GM19397 (cell line): ENCODE results near the gene ECD.
"Not testable (repeated sequence)": the region's sequence is repeated elsewhere in the genome, so short reads cannot be mapped to it uniquely, and the experiment has no call there.

Experiments
- ATAC-seq: cut with Tn5 transposase; IDR thresholded peaks from one replicate; pipeline ENCODE4 v1.9.1; 2021; ENCODE audit warnings: mild to moderate bottlenecking, moderate library complexity; ENCODE audit not compliant: unreplicated experiment

The ECD gene

DNA sequence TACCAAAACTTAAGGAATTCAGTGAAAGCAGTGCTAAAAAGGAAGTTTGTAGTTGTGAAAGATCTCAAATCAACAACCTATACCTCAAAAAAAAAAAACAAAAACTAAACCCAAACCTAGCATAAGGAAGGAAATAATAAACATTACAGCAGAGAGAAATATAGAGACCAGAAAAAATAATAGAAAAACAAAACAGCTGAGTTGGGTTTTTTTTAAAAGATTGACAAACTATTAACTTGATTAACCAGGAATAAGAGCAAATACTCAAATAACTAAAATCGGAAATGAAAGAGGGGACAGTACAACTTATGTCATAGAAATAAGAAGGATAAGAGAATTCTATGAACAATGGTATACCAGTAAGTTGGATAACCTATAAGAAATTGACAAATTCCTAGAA lies 6.7 kb downstream of the ECD start:
- ATAC-seq, result no peak

DNA sequence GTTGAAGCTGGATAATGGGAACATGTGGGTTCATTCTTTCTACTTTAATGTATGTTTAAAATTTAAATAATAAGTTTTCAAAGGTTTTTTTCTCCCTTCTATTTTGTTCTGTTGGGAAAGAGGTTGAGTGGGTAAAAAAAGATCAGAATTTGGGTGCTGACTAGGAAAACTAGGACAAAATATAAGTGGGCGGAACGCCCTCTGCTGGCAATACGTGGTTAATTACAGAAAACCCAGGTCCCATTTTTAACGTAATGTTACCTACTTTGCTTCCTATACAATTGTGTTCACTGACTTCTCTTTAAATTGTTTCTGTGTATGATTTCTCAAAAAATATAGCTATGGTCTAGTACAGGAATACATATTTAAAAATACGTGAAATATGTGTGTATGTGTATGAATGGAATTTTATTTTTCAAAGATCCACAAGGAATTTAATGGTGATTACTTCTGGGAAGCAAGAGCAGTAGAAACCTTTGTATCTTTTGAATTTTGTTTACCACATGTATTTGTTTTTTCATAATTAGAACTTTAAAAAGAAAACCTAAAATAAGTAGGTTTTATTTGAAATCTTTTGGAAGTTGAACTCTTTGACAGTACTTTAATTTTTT lies 8.7 kb downstream of the ECD start:
- no peak for ATAC-seq

DNA sequence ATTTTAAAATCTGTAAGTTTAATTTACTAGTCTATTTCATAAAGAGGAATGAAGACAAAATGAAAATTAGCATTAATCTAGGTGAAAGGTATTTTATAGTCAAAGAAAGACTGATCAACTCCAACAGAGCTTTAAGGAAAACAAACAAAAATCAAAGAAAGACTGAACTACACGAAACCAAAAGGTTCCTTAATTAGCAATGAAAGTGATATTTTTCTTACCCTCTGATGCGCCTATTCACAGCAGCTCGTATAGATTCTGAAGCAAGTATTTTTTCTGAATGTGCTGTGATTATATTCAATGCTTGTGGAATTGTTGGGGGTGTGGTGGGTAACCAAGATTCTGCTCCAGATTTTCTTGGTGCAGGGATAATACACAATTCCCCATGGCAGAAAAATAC lies 11.8 kb downstream of the ECD start:
- ATAC-seq, result no peak

DNA sequence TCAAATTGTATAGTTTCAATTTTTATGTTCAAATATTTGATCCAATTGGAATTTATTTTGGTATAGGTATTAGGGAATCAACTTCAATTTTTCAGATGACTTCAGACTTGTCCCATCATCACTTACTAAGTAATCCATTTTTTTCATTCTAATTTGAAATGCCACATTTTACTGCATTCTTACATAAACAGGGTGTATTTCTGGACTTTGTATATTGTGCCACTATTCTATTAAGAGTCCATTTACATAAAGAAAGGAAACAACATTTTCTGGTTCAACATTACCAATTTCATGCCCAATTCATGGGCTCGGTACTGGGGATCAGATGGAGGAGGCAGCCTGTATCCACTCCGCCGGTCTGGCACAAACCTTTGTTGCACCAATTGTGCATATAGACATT lies 15.8 kb downstream of the ECD start:
- ATAC-seq, result no peak

DNA sequence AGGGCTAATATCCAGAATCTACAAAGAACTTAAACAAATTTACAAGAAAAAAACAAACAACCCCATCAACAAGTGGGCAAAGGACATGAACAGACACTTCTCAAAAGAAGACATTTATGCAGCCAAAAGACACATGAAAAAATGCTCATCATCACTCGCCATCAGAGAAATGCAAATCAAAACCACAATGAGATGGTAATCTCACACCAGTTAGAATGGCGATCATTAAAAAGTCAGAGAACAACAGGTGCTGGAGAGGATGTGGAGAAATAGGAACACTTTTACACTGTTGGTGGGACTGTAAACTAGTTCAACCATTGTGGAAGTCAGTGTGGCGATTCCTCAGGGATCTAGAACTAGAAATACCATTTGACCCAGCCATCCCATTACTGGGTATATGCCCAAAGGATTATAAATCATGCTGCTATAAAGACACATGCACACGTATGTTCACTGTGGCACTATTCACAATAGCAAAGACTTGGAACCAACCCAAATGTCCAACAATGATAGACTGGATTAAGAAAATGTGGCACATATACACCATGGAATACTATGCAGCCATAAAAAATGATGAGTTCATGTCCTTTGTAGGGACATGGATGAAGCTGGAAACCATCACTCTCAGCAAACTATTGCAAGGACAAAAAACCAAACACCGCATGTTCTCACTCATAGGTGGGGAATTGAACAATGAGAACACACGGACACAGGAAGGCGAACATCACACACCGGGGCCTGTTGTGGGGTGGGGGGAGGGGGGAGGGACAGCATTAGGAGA lies 17.0 kb downstream of the ECD start:
- ATAC-seq, result not testable (repeated sequence)

DNA sequence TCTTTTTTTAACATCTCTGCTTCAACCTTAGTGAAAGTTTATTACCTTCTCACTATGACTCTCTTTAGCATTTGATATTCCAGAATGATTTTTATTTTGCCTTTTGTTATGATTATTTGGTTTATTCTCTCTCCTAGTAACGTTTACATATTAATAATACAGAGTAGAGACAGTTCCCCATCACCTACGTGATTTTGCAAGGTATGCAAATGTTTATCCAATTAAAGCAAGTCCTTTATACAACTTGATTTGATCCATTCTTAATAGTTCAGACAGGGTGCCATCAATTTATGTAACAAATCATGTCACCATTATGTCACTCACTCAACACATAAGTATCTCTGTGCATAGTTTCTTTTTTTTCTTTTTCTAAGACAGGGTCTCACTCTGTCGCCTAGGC lies 26.2 kb downstream of the ECD start:
- ATAC-seq, result no peak

DNA sequence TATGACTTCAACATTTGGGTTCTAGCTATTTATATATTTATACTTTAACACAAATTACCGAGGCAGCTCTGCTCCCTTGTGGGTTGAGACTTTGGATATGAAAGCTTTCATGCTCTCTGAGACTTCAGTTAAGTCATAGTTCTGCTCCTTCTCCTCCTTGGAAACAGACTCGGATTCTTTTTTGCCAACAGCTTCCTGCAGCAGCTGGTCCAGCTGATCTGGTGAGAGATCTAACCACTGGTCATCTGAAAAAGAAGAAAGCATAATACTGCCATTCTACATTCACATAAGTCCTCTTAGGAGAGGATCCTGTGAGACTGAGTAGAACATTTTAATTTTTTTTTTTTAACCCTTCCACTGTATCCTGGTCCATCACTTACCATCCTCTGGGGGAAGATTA lies 28.6 kb downstream of the ECD start:
- no peak for ATAC-seq

DNA sequence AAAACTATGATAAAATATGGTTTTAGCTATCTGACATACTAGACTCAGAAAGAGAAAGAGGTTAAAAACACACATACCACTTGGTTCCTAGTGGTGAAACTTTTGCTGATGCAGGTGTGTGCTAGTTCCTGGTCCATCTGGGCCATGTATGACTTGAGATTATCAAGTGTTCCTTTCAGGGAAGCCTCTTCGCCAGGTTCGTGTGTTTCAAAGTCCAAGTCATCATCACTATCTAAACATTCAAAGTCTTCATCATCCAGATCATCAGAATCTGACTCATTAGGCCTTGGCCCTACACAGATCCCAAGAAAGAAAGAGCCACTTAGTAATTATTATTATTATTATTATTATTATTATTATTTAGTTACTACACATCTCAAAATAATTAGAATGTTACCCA lies 31.2 kb downstream of the ECD start:
- no peak for ATAC-seq

DNA sequence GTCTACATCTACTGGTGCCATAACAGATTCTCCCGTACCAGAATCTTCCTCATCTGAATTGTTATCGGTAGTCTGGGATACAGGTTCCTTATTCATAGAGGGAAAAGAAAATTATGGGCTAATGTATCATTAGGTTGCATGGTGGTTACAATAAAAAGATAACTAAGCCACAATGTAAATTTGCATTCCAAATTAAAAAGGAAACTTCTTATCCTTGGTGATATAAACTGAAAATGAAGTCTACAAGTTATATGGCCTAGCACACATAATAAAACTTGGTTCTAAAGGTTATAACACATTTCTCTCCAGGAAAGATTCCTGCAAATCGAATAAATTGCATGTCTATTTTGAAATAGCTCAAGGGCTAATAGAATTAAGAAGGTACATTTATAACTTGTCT lies 33.1 kb downstream of the ECD start:
- no peak for ATAC-seq

DNA sequence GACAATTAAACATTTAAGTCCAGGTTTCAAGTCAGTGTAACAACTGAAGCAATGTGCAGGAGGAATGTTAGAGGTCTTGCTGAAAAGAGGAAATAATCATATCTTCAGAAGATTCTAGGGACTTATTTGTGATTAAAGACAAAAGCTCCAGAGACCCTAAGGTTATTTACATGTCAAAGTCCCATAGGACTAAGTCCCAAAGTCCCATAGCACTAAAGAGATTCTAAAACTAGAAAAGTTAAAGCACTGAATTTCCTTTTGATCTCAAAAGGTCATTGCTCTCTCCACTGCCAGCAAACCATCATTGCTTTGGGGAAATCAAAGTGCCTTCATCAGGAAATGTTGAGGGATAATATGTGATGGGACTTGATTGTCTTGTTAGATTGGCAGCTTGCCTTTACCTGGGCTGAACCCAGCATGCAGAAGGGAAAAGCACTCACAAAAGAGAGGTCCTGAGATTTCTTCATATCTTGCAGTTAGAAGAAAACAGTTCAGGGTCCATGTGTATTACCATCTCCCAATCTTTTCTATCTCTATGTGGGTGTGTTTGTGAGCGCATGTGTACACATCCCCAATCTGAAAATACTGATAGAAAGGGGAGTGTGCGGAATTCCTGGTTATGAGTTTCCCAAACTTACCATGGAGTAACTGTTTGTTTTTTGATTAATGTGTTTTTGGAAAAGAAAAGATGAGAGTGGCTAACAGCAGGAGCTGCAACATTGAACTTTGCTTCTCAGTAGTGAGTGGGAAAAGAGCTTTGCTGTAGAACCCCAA lies 35.7 kb downstream of the ECD start:
- no peak for ATAC-seq

DNA sequence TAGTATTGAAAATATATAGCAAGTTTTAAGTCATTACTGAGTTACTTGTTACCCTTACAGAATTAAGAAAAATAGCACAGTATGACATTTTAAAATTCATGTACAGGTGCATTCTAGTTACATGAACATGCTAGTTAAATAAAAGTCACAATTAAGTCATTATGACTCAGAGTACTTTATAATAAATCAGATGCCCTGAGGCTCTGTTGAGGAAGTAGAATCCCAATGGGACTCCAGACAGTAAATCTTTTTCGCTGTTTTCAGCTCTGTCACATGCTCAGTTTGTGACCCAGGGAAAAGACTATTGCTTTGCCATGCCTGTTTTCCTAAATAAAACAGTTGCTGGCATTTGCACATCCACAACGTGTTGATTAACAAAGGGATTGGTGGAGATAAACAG lies 36.5 kb downstream of the ECD start:
- ATAC-seq, result no peak

DNA sequence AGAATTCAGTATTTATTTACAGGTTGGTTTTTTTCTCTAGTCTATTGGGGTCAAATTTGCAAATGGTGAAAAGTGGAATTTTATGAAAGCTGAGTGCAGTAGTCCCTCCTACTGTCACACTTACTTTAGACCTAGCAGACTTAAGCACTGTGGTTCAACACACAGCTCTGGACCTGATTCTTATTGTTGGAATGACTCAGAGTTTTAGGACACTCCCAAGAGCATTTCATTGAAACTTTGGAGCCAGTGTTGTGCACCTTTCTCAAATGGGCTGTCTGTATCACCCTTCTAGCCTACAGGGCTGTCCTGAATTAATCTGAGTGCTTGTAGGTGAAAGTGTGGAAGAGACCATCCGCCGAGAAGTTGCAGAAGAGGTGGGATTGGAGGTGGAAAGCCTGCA lies 41.5 kb downstream of the ECD start:
- no peak for ATAC-seq

DNA sequence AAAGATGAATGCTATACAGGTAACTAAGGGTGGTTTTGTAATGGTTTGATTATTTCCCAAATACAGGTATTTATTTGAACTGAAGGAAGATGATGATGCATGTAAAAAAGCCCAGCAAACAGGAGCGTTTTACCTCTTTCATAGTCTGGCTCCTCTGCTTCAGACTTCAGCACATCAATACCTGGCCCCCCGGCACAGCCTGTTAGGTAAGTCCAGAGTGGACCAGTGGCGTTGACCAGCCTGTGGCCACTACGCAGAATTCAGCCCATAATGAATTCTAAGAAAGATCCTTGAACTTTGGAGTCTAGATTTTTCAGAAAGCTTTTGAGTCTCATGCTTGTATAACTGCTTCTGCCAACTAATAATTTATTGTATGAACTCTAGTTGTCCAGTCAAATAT lies 47.9 kb downstream of the ECD start:
- ATAC-seq, result no peak

DNA sequence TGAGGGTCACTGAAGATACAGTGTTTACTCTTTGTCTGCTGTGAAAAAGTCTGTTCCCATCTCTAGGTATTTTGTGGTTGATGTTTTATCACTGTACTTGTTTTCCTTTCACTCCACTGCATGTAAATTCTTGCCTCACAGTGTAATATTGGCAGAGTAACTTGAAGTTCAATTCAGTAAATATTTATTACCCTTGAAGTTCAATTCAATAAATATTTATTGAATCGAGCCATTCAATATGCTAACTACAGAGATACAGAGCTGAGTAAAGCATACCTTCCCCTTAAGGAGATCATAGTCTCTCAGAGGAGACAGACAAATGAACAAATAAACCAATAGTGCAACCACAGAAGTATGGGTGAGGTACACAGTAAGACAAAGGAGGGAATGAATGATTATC lies 48.4 kb downstream of the ECD start:
- no peak for ATAC-seq

DNA sequence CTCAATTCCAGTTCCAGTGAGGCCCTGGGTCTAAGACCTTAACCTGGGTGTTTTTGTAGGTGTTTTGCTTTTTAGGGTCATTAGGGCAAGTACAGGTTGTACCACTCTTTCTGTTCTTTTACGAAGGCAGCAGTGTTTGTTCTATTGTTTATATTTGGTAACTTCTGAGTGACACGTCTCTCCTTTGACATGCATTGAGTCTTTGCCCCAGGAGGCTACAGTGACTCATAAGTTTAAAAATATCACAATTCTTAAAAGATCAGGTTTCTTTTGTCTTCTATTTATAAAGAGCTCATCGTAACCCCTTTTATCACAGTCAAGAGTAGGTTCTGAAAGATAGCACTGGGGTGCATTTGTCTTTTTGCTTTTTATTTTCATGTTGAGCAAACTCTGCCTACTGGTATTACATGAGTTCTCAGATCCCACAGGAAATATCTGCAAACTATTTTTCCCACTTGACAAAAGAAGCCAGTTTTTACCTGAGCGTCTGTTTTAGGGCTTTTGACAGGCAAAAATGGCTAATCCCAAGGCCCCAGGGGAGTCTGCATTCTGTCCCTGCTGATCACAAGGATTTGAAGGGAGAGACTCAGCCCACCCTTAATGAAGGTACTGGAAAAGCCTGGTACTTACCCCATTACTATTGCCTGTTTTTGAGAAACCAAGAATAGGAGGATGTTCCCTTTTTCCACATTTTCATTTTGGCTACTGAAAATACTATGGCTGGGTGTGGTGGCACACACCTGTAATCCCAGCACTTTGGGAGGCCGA lies 49.6 kb downstream of the ECD start:
- peak; percentile 70 for ATAC-seq

DNA sequence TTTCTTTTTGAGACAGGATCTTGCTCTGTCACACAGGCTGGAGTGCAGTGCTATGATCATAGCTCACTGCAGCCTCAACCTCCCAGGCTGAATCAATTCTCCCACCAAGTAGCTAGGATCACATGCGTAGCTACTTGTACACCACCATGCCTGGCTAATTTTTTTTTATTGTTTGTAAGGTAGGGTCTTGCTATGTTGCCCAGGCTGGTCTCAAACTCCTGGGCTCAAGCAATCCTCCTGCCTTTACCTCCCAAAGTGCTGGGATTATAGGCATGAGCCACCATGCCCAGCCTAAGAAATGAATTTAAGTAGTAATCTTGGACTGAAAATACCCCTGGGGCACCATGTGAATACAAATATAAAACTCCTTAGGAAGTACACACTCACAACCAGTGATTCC lies 51.8 kb downstream of the ECD start:
- no peak for ATAC-seq

DNA sequence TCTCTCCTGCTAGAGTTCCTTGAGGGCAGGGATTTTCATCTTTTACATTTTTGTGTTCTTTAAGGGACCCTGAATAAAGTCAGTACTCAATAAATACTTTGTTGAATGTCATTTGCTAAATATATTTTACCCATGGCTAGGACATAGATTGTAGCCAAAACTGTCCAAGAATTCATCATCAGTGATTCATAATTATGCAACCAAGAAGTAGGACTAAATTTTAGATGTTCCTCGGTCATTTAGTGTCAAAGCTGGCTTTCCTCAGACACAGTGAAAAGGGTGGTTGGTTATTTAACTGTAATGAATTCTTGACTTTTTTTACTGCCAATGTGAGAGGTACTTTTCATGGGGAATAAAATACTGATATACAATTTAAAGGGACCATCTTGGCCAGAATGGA lies 54.3 kb downstream of the ECD start:
- ATAC-seq, result no peak

DNA sequence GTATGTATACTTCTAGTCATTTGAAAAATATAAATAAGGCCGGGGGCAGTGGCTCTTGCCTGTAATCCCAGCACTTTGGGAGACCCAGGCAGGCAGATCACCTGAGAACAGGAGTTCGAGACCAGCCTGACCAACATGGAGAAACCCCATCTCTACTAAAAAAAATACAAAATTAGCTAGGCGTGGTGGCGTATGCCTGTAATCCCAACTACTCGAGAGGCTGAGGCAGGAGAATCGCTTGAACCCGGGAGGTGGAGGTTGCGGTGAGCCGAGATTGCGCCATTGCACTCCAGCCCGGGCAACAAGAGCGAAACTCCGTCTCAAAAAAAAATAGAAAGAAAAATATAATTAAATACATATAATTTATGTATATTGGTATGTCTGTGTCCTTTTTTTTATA lies 55.8 kb downstream of the ECD start:
- not testable (repeated sequence) for ATAC-seq

DNA sequence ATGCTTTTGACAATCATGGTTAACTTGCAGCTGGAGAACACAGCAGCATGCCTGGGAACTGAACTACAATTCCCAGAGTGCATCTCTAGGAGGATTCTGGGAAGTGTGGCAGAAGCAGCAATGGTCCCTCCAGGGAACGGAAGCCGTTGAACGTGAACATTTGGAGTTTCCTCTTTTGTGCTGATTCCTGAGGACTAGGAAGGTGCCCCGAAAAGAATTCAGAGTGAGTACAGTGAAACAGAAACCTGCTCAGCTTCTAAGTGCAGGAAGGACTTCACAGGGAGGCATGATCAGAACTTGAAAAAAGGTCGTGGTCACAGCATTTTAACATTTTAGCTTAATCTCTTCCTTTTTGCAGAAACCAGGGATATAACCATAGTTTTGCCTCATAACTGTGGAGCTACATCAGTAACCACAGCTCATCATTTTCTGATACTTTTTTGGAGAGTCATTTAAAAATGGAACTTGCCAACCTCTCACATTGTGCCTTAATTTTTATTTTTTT lies 57.4 kb downstream of the ECD start, which contains the start of gene NUDT13:
Gene NUDT13, plus strand, starts transcription at position 111 of the 505 bp plus-strand sequence. CDS start 3,911 bp downstream, outside the sequence.
- ATAC-seq, result peak; percentile 71

DNA sequence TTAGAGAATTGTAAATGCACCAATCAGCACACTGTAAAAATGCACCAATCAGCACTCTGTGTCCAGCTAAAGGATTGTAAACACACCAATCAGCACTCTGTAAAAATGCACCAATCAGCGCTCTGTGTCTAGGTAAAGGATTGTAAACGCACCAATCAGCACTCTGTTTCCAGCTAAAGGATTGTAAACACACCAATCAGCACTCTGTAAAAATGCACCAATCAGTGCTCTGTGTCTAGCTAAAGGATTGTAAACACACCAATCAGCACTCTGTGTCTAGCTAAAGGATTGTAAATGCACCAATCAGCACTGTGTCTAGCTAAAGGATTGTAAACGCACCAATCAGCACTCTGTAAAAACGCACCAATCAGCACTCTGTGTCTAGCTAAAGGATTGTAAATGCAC lies 58.6 kb downstream of the ECD start:
- not testable (repeated sequence) for ATAC-seq

DNA sequence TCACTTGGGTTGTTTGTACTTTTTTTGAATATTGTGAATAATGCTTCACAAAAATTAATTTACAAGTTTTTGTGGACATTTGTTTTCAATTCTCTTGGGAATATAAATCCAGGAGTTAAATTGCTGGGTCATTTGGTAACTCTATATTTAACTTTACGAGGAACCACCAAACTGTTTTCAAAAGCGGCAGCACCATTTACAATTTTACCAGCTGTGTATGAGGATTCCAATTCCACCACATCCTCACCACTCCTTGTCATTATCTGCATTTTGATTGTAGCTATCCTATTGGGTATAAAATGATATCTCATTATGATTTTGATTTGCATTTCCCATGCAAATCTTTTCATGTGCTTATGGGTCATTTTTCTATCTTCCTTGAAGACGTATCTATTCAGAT lies 61.5 kb downstream of the ECD start:
- ATAC-seq, result no peak
